Measurements from ENCODE around the gene SLC30A4. TPM values are rescaled to one million over a fixed set of nuclear protein-coding genes. Genes with fewer than 3 reads are reported as not detected.

Gene SLC30A4
- total RNA-seq, 1 experiment from 2014 or later, result not detected

DNA sequence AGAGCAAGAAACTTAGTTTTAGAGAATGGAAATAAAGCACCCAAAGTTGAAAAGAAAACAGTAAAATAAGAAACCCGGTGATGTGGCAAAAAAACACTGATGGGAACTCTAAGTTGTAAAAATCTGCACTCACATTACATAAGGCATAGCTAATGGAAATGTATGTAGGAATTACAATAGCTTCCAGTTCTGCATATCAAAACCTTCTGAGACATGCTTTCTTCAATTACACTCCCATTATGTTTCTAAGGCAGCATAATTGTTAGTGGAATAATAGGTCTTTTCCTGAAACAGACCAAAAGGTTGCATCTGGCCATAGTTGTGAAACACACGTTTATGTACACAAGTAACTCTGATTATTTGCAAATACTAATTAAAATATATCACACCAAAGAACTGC lies 41.4 kb downstream of the SLC30A4 start:
- Histone ChIP-seq H3K23me2 (ENCODE audit: insufficient read length, low read depth, low read length, poor library complexity, severe bottlenecking) (no peaks in the 10 kb centered on the region), H2BK12ac (ENCODE audit: insufficient read length, low read depth, low read length) (no peak overlapping the region), H3K56ac (ENCODE audit: insufficient read length, low read depth, low read length) (no peak overlapping the region), H3K27ac (ENCODE audit: insufficient read length, low read depth, low read length) (no peak overlapping the region), H3K79me1 (ENCODE audit: insufficient read depth, low read depth, low read length, poor library complexity, severe bottlenecking) (no peaks in the 10 kb centered on the region), H2BK20ac (ENCODE audit: low read depth, low read length, poor library complexity, severe bottlenecking) (no peak overlapping the region), H3K18ac (ENCODE audit: insufficient read length, low read depth, low read length) (no peak overlapping the region), H3K9me3 (ENCODE audit: control insufficient read depth, low read depth, low read length) (no peaks in the 10 kb centered on the region), H3K4me2 (ENCODE audit: insufficient read depth, insufficient read length, low read length) (no peak overlapping the region), H3K4ac (ENCODE audit: low read depth, low read length) (no peak overlapping the region), H2BK5ac (ENCODE audit: insufficient read length, low read length) (no peak overlapping the region), H2BK120ac (ENCODE audit: low read depth, low read length, poor library complexity, severe bottlenecking) (no peak overlapping the region), H4K8ac (replicated peaks; ENCODE audit: insufficient read length, low read depth, low read length) (no peak overlapping the region), H4K5ac (ENCODE audit: insufficient read length, low read depth, low read length) (no peak overlapping the region), H3K23ac (ENCODE audit: insufficient read length, low read depth, low read length) (no peak overlapping the region), H3K9ac (ENCODE audit: extremely low read depth, insufficient read length, low read length) (no peak overlapping the region), H2AK5ac (ENCODE audit: insufficient read length, low read length) (no peak overlapping the region), H2AFZ (ENCODE audit: low read length) (no peak overlapping the region), H3K4me1 (ENCODE audit: insufficient read depth, low read length) (no peaks in the 10 kb centered on the region), H4K91ac (ENCODE audit: insufficient read length, low read depth, low read length) (no peak overlapping the region), H3K14ac (ENCODE audit: insufficient read depth, low read length) (no peak overlapping the region), H3K27me3 (ENCODE audit: insufficient read depth, low read length) (peaks cover 22% of the 10 kb centered on the region), H3K79me2 (ENCODE audit: insufficient read depth, low read length) (no peaks in the 10 kb centered on the region), H4K20me1 (ENCODE audit: control insufficient read depth, insufficient read depth, insufficient read length) (no peaks in the 10 kb centered on the region), H2BK15ac (ENCODE audit: low read depth, low read length) (no peak overlapping the region), H3T11ph (ENCODE audit: low read length) (no peak overlapping the region)
- WGBS (ENCODE audit: extremely low coverage, insufficient read length, low lambda C conversion rate), result no CpG with 5 or more reads among the region's 2 CpGs
- Mint-ChIP-seq H3K4me3 (no peak overlapping the region), H3K27me3 (ENCODE audit: low read depth) (peaks cover 96% of the 10 kb centered on the region), H3K9me3 (no peaks in the 10 kb centered on the region), H3K36me3 (ENCODE audit: insufficient read depth in 1 of 3, low read depth in 3 of 3) (no peaks in the 10 kb centered on the region), H3K27ac (no peak overlapping the region), H3K4me1 (peaks cover 10 to 11% of the 10 kb centered on the region in 2 experiments)
- no peak for DNase-seq
- TF ChIP-seq, protein P1, sequence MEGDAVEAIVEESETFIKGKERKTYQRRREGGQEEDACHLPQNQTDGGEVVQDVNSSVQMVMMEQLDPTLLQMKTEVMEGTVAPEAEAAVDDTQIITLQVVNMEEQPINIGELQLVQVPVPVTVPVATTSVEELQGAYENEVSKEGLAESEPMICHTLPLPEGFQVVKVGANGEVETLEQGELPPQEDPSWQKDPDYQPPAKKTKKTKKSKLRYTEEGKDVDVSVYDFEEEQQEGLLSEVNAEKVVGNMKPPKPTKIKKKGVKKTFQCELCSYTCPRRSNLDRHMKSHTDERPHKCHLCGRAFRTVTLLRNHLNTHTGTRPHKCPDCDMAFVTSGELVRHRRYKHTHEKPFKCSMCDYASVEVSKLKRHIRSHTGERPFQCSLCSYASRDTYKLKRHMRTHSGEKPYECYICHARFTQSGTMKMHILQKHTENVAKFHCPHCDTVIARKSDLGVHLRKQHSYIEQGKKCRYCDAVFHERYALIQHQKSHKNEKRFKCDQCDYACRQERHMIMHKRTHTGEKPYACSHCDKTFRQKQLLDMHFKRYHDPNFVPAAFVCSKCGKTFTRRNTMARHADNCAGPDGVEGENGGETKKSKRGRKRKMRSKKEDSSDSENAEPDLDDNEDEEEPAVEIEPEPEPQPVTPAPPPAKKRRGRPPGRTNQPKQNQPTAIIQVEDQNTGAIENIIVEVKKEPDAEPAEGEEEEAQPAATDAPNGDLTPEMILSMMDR (conservative IDR thresholded peaks at IDR 0.05), result no peak

Data from H9 (cell line).